ENCODE data around the gene CEP19. TPM values are rescaled to one million over a fixed set of nuclear protein-coding genes. Genes with fewer than 3 reads are reported as not detected.
A peak's percentile ranks its signal among the peaks of the same experiment; 100 is the strongest.

CEP19 gene
- total RNA-seq, 1 donor from 2014 or later, result 4.1 TPM

- no peak overlapping the region for H3K4me3 Mint-ChIP-seq (ENCODE audit: unreplicated experiment)
- H3K36me3 Mint-ChIP-seq (ENCODE audit: unreplicated experiment), result no peaks in the 10 kb centered on the region
- peaks cover 8% of the 10 kb centered on the region for H3K27me3 Mint-ChIP-seq (ENCODE audit: unreplicated experiment)
- no peak for TF ChIP-seq CTCF (IDR thresholded peaks at IDR 0.05)
- H3K9me3 Mint-ChIP-seq (ENCODE audit: unreplicated experiment), result no peaks in the 10 kb centered on the region
- H3K27ac Mint-ChIP-seq (ENCODE audit: unreplicated experiment), result no peak overlapping the region
- no peak for DNase-seq (ENCODE audit: extremely low spot score, unreplicated experiment)
- peaks cover 9% of the 10 kb centered on the region for H3K4me1 Mint-ChIP-seq (ENCODE audit: unreplicated experiment)
Measured at GRCh38 chr3:196689941-196690660, 21.9 kb downstream of the CEP19 start.

GRCh38 chr3:196688349-196688748 is 23.7 kb downstream of the CEP19 start:
- TF ChIP-seq CTCF (IDR thresholded peaks at IDR 0.05), result no peak
- Mint-ChIP-seq H3K27ac (ENCODE audit: unreplicated experiment) (peak overlapping the region; percentile 86), H3K4me1 (ENCODE audit: unreplicated experiment) (peaks cover 9% of the 10 kb centered on the region), H3K4me3 (ENCODE audit: unreplicated experiment) (no peak overlapping the region), H3K9me3 (ENCODE audit: unreplicated experiment) (no peaks in the 10 kb centered on the region), H3K36me3 (ENCODE audit: unreplicated experiment) (no peaks in the 10 kb centered on the region), H3K27me3 (ENCODE audit: unreplicated experiment) (peaks cover 8% of the 10 kb centered on the region)
- no peak for DNase-seq (ENCODE audit: extremely low spot score, unreplicated experiment)

- H3K27me3 Mint-ChIP-seq (ENCODE audit: unreplicated experiment), result peaks cover 6% of the 10 kb centered on the region
- H3K9me3 Mint-ChIP-seq (ENCODE audit: unreplicated experiment), result no peaks in the 10 kb centered on the region
- no peak overlapping the region for H3K4me3 Mint-ChIP-seq (ENCODE audit: unreplicated experiment)
- no peak overlapping the region for H3K27ac Mint-ChIP-seq (ENCODE audit: unreplicated experiment)
- TF ChIP-seq CTCF (IDR thresholded peaks at IDR 0.05), result no peak
- no peaks in the 10 kb centered on the region for H3K36me3 Mint-ChIP-seq (ENCODE audit: unreplicated experiment)
- peaks cover 9% of the 10 kb centered on the region for H3K4me1 Mint-ChIP-seq (ENCODE audit: unreplicated experiment)
- DNase-seq (ENCODE audit: extremely low spot score, unreplicated experiment), result no peak
Measured at GRCh38 chr3:196686436-196686835, 25.6 kb downstream of the CEP19 start.

- Mint-ChIP-seq H3K27me3 (ENCODE audit: unreplicated experiment) (peaks cover 21% of the 10 kb centered on the region), H3K9me3 (ENCODE audit: unreplicated experiment) (no peaks in the 10 kb centered on the region), H3K36me3 (ENCODE audit: unreplicated experiment) (no peaks in the 10 kb centered on the region), H3K4me1 (ENCODE audit: unreplicated experiment) (peaks cover 9% of the 10 kb centered on the region), H3K4me3 (ENCODE audit: unreplicated experiment) (no peak overlapping the region), H3K27ac (ENCODE audit: unreplicated experiment) (no peak overlapping the region)
- peak; percentile 91 for TF ChIP-seq CTCF (IDR thresholded peaks at IDR 0.05)
- no peak for DNase-seq (ENCODE audit: extremely low spot score, unreplicated experiment)
Measured at GRCh38 chr3:196684548-196685407, 27.3 kb downstream of the CEP19 start.

GRCh38 chr3:196677931-196678330 is 34.1 kb downstream of the CEP19 start:
- no peaks in the 10 kb centered on the region for H3K4me1 Mint-ChIP-seq (ENCODE audit: unreplicated experiment)
- H3K9me3 Mint-ChIP-seq (ENCODE audit: unreplicated experiment), result no peaks in the 10 kb centered on the region
- no peak overlapping the region for H3K4me3 Mint-ChIP-seq (ENCODE audit: unreplicated experiment)
- no peaks in the 10 kb centered on the region for H3K36me3 Mint-ChIP-seq (ENCODE audit: unreplicated experiment)
- DNase-seq (ENCODE audit: extremely low spot score, unreplicated experiment), result no peak
- no peak for TF ChIP-seq CTCF (IDR thresholded peaks at IDR 0.05)
- H3K27me3 Mint-ChIP-seq (ENCODE audit: unreplicated experiment), result peaks cover 63% of the 10 kb centered on the region
- no peak overlapping the region for H3K27ac Mint-ChIP-seq (ENCODE audit: unreplicated experiment)

All from osteocyte (in vitro differentiated cells).